ENCODE results near the gene PLCZ1. TPM values are rescaled to one million over a fixed set of nuclear protein-coding genes. Genes with fewer than 3 reads are reported as not detected.

The PLCZ1 gene
- total and polyA plus RNA-seq, 9 of the 15 experiments (the other 6 are each of a cell fraction or from before 2014, with no cell fraction given), result not detected

- no peaks in the 10 kb centered on the region for H3K9me3 ChIP-seq (replicated peaks; ENCODE audit: control insufficient read depth, insufficient read depth, low read depth, low read length)
- in situ Hi-C loops (cut with MboI) (no loop called here), intact Hi-C loops (cut with micrococcal nuclease) (no loop called here)
- H3K4me2 ChIP-seq (ENCODE audit: insufficient read depth, low read length), result no peak overlapping the region
- H3K27ac ChIP-seq (ENCODE audit: extremely low read depth, low read depth, low read length), result no peak overlapping the region
- ATAC-seq, result no peak
- H3K27me3 ChIP-seq (ENCODE audit: control insufficient read depth in 2 of 2, insufficient read depth in 2 of 2, low read length in 2 of 2), result no peaks in the 10 kb centered on the region
- DNase-seq (ENCODE audit: extremely low read depth in 1 of 4, low spot score in 3 of 4), result no peak
- no peaks in the 10 kb centered on the region for H3K36me3 ChIP-seq (ENCODE audit: control insufficient read depth, insufficient read depth, low read length)
- BruUV-seq (replicated peaks), result no TSS peak
- CTCF ChIA-PET (ENCODE audit: low intra/inter-chr PET ratio), result no interaction called here
- H3K9ac ChIP-seq (ENCODE audit: insufficient read depth in 1 of 2, low read depth in 2 of 2, low read length in 2 of 2), result no peak overlapping the region
- no peak for FAIRE-seq
- POLR2A ChIA-PET, result no interaction called here
- no peaks in the 10 kb centered on the region for H4K20me1 ChIP-seq (replicated peaks; ENCODE audit: control insufficient read depth, insufficient read depth, low read length)
- no peak overlapping the region for H3K4me3 ChIP-seq
- H3K4me1 ChIP-seq (replicated peaks in 1 of 2; ENCODE audit: control insufficient read depth in 2 of 2, insufficient read depth in 2 of 2, low read length in 2 of 2), result no peaks in the 10 kb centered on the region
- WGBS (ENCODE audit: insufficient coverage, low coverage, missing lambda C conversion rate), result 19% methylated on average over 3 of the region's 3 CpGs
- H3K9me1 ChIP-seq (ENCODE audit: control insufficient read depth, insufficient read depth, low read length), result no peaks in the 10 kb centered on the region
- H3K79me2 ChIP-seq (ENCODE audit: control insufficient read depth, insufficient read depth, low read length), result no peaks in the 10 kb centered on the region
- H2AFZ ChIP-seq (ENCODE audit: low read depth, low read length), result no peak overlapping the region
- TF ChIP-seq ZNF175 (CRISPR knock-in tag; IDR thresholded peaks at IDR 0.05; ENCODE audit: low read depth) (no peak), TEAD1 (CRISPR knock-in tag; IDR thresholded peaks at IDR 0.05) (no peak), ZNF79 (CRISPR knock-in tag; IDR thresholded peaks at IDR 0.05; ENCODE audit: low read depth) (no peak), PRPF4 (IDR thresholded peaks at IDR 0.05; ENCODE audit: insufficient read depth, low read depth, low read length, poor library complexity, severe bottlenecking) (no peak), MTA1 (IDR thresholded peaks at IDR 0.05; ENCODE audit: borderline replicate concordance) (no peak), CBX8 (IDR thresholded peaks at IDR 0.05; ENCODE audit: borderline replicate concordance, extremely low read depth, low read depth, low read length, poor library complexity, severe bottlenecking) (no peak), NCOA6 (IDR thresholded peaks at IDR 0.05) (no peak), POLR2A (conservative IDR thresholded peaks at IDR 0.05) (no peak), BRD4 (IDR thresholded peaks at IDR 0.05) (no peak), TAF7 (tag; IDR thresholded peaks at IDR 0.05) (no peak), ZC3H4 (CRISPR knock-in tag; IDR thresholded peaks at IDR 0.05; ENCODE audit: borderline replicate concordance) (no peak), ZNF282 (CRISPR knock-in tag; IDR thresholded peaks at IDR 0.05) (no peak), RCOR1 (IDR thresholded peaks at IDR 0.05; ENCODE audit: borderline replicate concordance in 1 of 2, low read depth in 2 of 2, low read length in 2 of 2) (no peak), MEF2A (IDR thresholded peaks at IDR 0.05; ENCODE audit: control insufficient read depth, low read depth, low read length) (no peak), BRD9 (IDR thresholded peaks at IDR 0.05; ENCODE audit: low read depth, partially characterized antibody) (no peak), BCOR (IDR thresholded peaks at IDR 0.05) (no peak), STAT5B (CRISPR knock-in tag; IDR thresholded peaks at IDR 0.05) (no peak), ZNF384 (IDR thresholded peaks at IDR 0.05; ENCODE audit: low read depth, low read length) (no peak)
- TF ChIP-seq, protein P1, sequence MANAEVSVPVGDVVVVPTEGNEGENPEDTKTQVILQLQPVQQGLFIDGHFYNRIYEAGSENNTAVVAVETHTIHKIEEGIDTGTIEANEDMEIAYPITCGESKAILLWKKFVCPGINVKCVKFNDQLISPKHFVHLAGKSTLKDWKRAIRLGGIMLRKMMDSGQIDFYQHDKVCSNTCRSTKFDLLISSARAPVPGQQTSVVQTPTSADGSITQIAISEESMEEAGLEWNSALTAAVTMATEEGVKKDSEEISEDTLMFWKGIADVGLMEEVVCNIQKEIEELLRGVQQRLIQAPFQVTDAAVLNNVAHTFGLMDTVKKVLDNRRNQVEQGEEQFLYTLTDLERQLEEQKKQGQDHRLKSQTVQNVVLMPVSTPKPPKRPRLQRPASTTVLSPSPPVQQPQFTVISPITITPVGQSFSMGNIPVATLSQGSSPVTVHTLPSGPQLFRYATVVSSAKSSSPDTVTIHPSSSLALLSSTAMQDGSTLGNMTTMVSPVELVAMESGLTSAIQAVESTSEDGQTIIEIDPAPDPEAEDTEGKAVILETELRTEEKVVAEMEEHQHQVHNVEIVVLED (CRISPR knock-in tag; IDR thresholded peaks at IDR 0.05), result no peak
- TF ChIP-seq, protein P2, sequence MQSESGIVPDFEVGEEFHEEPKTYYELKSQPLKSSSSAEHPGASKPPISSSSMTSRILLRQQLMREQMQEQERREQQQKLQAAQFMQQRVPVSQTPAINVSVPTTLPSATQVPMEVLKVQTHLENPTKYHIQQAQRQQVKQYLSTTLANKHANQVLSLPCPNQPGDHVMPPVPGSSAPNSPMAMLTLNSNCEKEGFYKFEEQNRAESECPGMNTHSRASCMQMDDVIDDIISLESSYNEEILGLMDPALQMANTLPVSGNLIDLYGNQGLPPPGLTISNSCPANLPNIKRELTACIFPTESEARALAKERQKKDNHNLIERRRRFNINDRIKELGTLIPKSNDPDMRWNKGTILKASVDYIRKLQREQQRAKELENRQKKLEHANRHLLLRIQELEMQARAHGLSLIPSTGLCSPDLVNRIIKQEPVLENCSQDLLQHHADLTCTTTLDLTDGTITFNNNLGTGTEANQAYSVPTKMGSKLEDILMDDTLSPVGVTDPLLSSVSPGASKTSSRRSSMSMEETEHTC (IDR thresholded peaks at IDR 0.05), result no peak
Observed at GRCh38 chr12:18719922-18720510, 17.8 kb downstream of the PLCZ1 start.
